IPS-15b (cell line): ENCODE results near the gene PEX1.
"Not testable (repeated sequence)": the region's sequence is repeated elsewhere in the genome, so short reads cannot be mapped to it uniquely, and the experiment has no call there.

Experiments used
- H3K27me3 ChIP-seq: one replicate; pipeline ENCODE4 v1.6.1; 2013; ENCODE audit warnings: low read length; ENCODE audit not compliant: control insufficient read depth, insufficient read depth
- H3K36me3 ChIP-seq: one replicate; pipeline ENCODE4 v1.6.1; 2013; ENCODE audit warnings: low read length; ENCODE audit not compliant: control insufficient read depth, insufficient read depth
- H3K4me1 ChIP-seq: one replicate; pipeline ENCODE4 v1.6.1; 2013; ENCODE audit warnings: mild to moderate bottlenecking, low read length; ENCODE audit not compliant: control insufficient read depth, insufficient read depth
- H3K4me3 ChIP-seq: one replicate; pipeline ENCODE4 v1.5.1; 2013; ENCODE audit warnings: low read depth, low read length
- H3K9ac ChIP-seq: one replicate; pipeline ENCODE4 v1.6.1; 2013; ENCODE audit warnings: low read depth, mild to moderate bottlenecking, low read length
- H3K9me3 ChIP-seq: one replicate; pipeline ENCODE4 v1.6.1; 2013; ENCODE audit warnings: mild to moderate bottlenecking, low read length; ENCODE audit not compliant: control insufficient read depth, insufficient read depth

Gene PEX1

DNA sequence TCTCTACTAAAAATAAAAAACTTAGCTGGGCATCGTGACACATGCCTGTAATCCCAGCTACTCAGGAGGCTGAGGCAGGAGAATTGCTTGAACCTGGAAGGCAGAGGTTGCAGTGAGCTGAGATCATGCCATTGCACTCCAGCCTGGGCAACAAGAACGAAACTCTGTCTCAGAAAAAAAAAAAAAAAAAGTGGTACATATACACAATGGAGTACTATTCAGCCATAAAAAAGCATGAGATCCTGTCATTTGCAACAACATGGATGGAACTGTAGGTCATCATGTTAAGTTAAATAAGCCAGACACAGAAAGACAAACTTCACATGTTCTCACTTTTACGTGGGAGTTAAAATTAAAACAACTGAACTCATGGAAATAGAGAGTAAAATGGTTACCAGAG lies 15.2 kb upstream of the PEX1 start:
- not testable (repeated sequence) for H3K9ac ChIP-seq, H3K9me3 ChIP-seq, H3K27me3 ChIP-seq

DNA sequence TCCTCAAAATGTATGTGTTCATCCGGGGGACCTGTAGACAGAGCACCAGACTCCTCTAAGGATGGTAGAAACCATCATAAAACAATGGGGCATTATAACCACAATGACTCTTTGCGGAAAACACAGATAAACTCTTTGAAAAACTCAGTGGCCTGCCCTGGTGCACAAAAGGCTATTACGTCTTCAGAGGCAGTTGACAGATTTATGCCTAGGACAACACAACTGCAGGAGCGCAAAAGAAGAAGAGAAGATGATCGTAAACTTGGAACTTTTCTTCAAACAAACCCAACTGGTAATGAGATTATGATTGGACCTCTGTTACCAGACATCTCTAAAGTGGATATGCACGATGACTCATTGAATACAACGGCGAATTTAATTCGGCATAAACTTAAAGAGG lies 6.3 kb upstream of the PEX1 start:
- Histone ChIP-seq H3K4me3 (no peak overlapping the region), H3K9ac (no peak overlapping the region), H3K36me3 (no peaks in the 10 kb centered on the region), H3K9me3 (no peaks in the 10 kb centered on the region), H3K27me3 (no peaks in the 10 kb centered on the region), H3K4me1 (no peaks in the 10 kb centered on the region)

More for the DNA sequence above, 15.2 kb upstream of the PEX1 start:
- H3K4me3 ChIP-seq, H3K36me3 ChIP-seq, H3K4me1 ChIP-seq: not testable (repeated sequence)

DNA sequence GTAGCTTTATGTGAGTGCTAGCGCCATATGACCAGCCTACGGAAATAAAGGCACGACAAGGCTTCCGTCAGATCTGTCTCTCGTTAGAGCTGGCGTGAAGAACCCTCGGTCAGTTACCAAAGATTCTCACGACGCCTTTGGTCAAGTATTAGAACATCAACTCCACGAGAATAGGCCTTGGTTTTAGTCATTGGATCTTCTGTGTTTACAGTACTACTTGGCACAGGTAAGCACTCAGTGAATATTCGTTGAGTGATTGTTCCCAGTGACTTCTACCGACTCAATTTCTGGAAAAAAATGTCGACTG lies 591 bp upstream of the PEX1 start:
- no peaks in the 10 kb centered on the region for H3K36me3 ChIP-seq
- H3K4me3 ChIP-seq = peak overlapping the region; percentile 81
- no peaks in the 10 kb centered on the region for H3K27me3 ChIP-seq
- peak overlapping the region; percentile 56 for H3K9ac ChIP-seq
- H3K4me1 ChIP-seq = no peaks in the 10 kb centered on the region
- no peaks in the 10 kb centered on the region for H3K9me3 ChIP-seq

DNA sequence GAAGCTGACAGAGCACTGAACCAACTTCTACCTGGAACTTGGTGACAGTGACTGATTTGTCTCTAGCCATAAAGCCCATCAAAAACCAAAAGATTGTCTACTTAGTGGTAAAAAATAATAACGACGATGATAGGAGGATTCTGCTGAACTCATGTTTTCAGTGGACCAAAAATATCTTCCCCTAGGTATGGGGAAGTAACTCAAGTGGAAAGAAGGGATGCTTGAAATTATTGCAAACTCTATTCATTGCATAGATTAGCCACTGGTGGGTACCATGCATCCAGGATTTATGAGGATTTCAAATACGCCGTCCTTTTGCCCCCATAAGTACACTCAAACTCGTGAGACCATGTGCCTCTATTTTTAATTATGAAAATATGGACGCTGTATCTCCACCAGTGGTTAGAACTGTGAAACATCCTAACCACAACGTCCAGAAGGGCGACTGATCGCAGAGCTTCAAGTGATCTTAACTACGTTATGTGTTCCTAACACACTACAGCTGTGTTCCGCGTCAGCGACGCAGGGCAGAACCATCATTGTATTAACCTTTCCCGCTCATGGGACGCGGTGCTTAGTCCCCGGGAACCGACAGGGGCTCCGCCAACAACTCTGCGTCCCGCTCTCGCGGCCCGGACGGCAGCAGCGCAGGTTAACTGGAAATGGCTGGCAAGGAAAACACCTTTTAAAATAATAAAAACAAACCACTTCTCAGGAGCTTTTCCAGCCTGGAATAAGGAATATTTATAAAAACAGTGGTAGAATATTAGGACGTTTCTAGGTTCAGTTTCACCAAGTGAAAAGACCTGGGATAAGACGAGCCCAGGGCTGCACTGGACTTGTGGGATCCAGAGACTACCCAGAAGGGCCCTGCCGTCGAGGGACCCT lies 776 bp downstream of the PEX1 start:
- peak overlapping the region; percentile 80 for H3K9ac ChIP-seq
- H3K4me3 ChIP-seq = peak overlapping the region; percentile 92
- H3K9me3 ChIP-seq = no peaks in the 10 kb centered on the region
- no peaks in the 10 kb centered on the region for H3K36me3 ChIP-seq
- H3K27me3 ChIP-seq = no peaks in the 10 kb centered on the region
- no peaks in the 10 kb centered on the region for H3K4me1 ChIP-seq

DNA sequence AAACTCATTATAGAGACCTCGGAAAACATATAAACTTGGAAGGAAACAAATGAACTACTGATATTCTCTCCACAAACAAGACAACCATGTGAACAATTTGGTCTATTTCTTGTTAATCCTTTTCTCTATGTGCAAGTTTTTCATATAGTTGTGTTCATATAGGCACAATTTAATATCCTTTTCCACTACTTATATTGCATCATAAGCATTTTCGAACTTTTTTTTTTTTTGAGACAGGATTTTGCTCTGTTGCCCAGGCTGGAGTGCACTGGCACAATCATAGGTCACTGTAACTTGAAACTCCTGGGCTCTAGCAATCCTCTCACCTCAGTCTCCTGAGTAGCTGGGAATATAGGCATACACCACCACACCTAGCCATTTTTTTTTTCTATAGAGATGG lies 5.2 kb downstream of the PEX1 start:
- no peaks in the 10 kb centered on the region for H3K27me3 ChIP-seq
- H3K9ac ChIP-seq = no peak overlapping the region
- H3K9me3 ChIP-seq = no peaks in the 10 kb centered on the region
- H3K4me1 ChIP-seq = no peaks in the 10 kb centered on the region
- peaks cover 3% of the 10 kb centered on the region for H3K36me3 ChIP-seq
- H3K4me3 ChIP-seq = no peak overlapping the region

DNA sequence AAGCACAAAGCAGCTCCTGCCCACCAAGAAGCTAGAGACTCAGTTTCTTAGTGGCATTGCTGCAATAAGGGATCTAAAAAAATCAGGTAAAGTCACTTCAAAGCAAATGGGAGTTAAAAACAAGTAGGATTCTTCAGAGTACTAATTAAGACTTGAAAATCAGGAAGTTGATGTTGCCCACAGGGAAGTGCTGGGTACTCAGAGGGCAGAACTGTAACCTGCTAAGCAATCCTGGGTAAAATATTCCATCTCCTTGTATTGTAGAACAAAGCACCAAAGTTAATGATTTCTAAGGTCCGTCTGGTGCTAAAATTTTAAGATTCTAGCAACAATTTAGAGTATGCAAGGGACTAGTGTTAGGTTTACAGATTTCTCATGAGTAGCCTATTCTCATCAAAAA lies 8.3 kb downstream of the PEX1 start:
- no peaks in the 10 kb centered on the region for H3K4me1 ChIP-seq
- H3K27me3 ChIP-seq = no peaks in the 10 kb centered on the region
- H3K4me3 ChIP-seq = no peak overlapping the region
- H3K36me3 ChIP-seq = peaks cover 7% of the 10 kb centered on the region
- no peak overlapping the region for H3K9ac ChIP-seq
- no peaks in the 10 kb centered on the region for H3K9me3 ChIP-seq

DNA sequence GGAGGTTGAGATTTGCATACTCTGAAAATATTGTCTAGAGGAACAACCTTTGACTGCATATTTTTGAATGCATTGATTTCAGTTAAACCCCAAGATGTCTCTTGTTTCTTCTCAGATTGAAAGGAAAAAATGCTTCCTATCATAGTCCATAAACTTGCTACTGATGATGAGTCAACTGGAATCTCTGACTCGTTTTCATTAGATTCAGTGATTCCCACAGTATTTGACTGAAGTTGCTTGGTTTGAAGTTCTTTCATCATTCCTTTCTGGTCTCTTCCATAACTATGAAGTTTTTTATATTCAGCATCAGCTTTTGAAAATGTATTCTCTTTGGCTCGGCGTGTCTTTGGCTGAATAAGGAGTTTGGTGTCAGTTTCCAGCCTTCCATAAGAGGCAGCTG lies 10.7 kb downstream of the PEX1 start:
- no peak overlapping the region for H3K9ac ChIP-seq
- H3K36me3 ChIP-seq = peaks cover 7% of the 10 kb centered on the region
- no peaks in the 10 kb centered on the region for H3K4me1 ChIP-seq

DNA sequence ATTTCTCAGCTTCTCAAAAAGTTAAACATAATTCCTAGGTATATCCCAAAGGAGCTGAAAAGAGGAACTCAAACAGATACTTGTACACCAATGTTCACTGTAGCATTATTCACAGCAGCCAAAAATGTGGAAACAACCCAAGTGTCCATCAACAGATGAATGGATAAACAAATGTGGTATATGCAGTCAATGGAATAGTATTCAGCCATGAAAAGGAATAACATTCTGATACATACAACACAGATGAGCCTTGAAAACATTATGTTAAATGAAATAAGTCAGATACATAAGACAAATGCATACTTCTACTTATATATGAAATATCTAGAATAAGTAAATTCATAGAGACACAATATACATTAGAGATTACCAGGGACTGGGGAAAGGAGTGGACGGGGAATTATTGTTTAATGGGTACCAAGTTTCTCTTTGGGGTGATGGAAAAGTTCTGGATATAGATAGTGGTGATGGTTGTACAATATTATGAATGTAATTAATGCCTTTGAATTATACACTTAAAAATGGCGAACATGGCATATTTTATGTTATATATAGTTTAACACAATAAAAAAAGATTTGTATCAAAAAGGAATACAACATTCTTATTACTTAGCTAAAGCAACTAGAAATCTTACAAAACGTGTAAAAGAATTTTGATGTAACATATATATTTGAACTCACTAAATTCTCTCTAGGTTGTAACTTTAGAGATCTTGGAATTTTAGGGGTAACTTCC lies 15.0 kb downstream of the PEX1 start:
- H3K36me3 ChIP-seq = peaks cover 4% of the 10 kb centered on the region
- H3K27me3 ChIP-seq = no peaks in the 10 kb centered on the region
- no peaks in the 10 kb centered on the region for H3K4me1 ChIP-seq
- no peaks in the 10 kb centered on the region for H3K9me3 ChIP-seq
- H3K9ac ChIP-seq = no peak overlapping the region
- H3K4me3 ChIP-seq = no peak overlapping the region

More for the DNA sequence above, 10.7 kb downstream of the PEX1 start:
- no peak overlapping the region for H3K4me3 ChIP-seq
- H3K9me3 ChIP-seq = no peaks in the 10 kb centered on the region
- no peaks in the 10 kb centered on the region for H3K27me3 ChIP-seq

DNA sequence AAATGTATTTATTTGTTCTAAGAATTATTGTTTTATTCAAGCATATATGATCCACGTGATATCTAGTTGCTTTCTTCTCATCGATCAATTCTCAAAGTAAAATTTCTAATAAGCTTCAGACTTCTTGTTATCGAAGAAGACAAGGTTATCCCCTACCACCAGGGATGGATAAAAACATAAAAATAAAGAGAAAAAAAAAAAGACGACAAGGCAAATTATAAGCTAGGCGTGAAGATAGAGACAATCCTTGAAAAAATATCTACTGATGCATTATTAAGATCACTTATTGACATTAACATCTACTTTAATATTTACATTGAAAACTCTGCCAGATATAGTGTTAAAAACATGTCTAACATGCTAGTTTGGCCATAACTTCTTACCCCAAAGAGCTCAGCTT lies 19.4 kb downstream of the PEX1 start:
- Histone ChIP-seq H3K4me1 (no peaks in the 10 kb centered on the region), H3K27me3 (no peaks in the 10 kb centered on the region), H3K9ac (no peak overlapping the region), H3K36me3 (no peaks in the 10 kb centered on the region), H3K4me3 (no peak overlapping the region), H3K9me3 (no peaks in the 10 kb centered on the region)

DNA sequence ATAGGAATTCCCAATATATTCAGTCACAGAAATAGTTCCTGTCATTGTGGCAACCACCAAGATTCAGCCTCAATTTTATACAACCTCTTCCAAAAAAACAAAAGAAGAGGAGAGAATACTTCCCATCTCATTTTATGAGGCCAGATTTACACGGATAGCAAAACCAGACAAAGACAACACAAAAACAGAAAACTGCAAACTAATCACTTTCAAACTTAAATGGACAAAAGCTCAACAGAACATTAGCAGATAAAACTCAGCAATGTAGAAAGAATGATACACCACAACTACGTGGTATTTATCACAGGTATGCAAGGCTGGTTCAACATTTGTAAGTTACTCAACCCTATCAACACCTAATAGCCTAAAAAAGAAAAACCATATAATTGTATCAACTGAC lies 22.0 kb downstream of the PEX1 start:
- Histone ChIP-seq H3K27me3 (no peaks in the 10 kb centered on the region), H3K36me3 (peaks cover under 1% of the 10 kb centered on the region), H3K9me3 (no peaks in the 10 kb centered on the region)

DNA sequence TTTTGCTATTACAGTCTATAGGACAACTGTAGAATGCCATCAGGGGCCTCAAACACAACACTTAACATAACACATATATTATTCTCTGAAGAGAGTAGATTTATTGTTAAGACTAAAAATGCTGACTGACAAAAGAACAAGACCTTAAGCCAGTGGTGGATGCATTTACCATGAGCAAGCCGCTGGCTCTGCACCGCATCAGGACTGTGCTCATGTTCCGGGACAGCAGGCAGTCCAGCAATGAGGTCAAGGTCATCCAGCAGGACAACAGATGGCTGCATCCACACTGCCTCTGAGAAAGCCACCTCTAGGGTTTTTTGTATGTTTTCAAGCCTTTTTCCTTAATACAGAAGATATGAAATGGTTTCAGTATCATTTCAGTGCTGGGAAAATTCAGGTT lies 23.8 kb downstream of the PEX1 start:
- peaks cover 7% of the 10 kb centered on the region for H3K36me3 ChIP-seq
- H3K27me3 ChIP-seq = no peaks in the 10 kb centered on the region
- H3K4me3 ChIP-seq = no peak overlapping the region
- H3K9me3 ChIP-seq = no peaks in the 10 kb centered on the region
- no peak overlapping the region for H3K9ac ChIP-seq
- H3K4me1 ChIP-seq = no peaks in the 10 kb centered on the region

More for the DNA sequence above, 22.0 kb downstream of the PEX1 start:
- Histone ChIP-seq H3K9ac (no peak overlapping the region), H3K4me3 (no peak overlapping the region), H3K4me1 (no peaks in the 10 kb centered on the region)

DNA sequence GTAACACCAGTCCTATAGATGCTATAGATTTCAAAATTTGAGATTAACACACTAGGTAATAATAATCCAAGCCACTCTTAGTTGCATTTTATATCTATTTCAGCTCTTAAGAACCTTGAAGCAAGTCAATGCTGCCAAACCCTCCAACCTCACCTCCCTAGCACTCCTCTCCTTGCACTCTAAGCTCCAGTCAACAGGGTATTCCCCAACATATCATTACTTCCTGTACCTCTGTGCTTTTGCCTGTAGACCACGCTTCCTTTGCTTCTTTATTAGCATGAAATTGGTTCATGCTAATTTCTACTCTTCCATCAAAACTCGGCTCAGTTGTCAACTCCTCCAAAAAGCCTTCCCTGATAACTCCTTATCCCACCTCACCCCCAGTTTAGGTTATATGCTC lies 24.6 kb downstream of the PEX1 start:
- no peak overlapping the region for H3K4me3 ChIP-seq
- peaks cover 7% of the 10 kb centered on the region for H3K36me3 ChIP-seq
- H3K27me3 ChIP-seq = no peaks in the 10 kb centered on the region
- no peaks in the 10 kb centered on the region for H3K9me3 ChIP-seq
- H3K9ac ChIP-seq = no peak overlapping the region
- H3K4me1 ChIP-seq = no peaks in the 10 kb centered on the region
